HepG2 (cell line): ENCODE measurements around the gene OSR1. TPM values are rescaled to one million over a fixed set of nuclear protein-coding genes. Genes with fewer than 3 reads are reported as not detected.

Experiments used
- GABPA ChIP-seq, 2 experiments: IDR thresholded peaks; 2 replicates each; pipeline ENCODE4 v1.6.1; 2011 to 2016; ENCODE audit warnings: low read depth in 2 of 2, low read length in 1 of 2, missing biosample characterization in 1 of 2, missing genetic modification characterization in 1 of 2
- HOXA7 ChIP-seq: sonication (generic); formaldehyde crosslinking; IDR thresholded peaks from 2 replicates; pipeline ENCODE4 v1.8.1; 2022; ENCODE audit warnings: mild to moderate bottlenecking, missing genetic modification reagents, moderate library complexity
- IRF1 ChIP-seq: sonication (generic); formaldehyde crosslinking; IDR thresholded peaks from 2 replicates; pipeline ENCODE4 v1.4.0; 2020; ENCODE audit warnings: low read depth, mild to moderate bottlenecking, missing genetic modification reagents
- IRF2 ChIP-seq: IDR thresholded peaks from 2 replicates; pipeline ENCODE4 v1.6.1; 2018; ENCODE audit warnings: missing genetic modification reagents, missing compliant biosample characterization
- JUN ChIP-seq: sonication (generic); formaldehyde crosslinking; IDR thresholded peaks from 2 replicates; pipeline ENCODE4 v1.4.0; 2020; ENCODE audit warnings: mild to moderate bottlenecking, missing genetic modification reagents
- MAFG ChIP-seq: sonication (generic); formaldehyde crosslinking; IDR thresholded peaks from 2 replicates; pipeline ENCODE4 v1.5.1; 2020; ENCODE audit warnings: mild to moderate bottlenecking, missing genetic modification reagents
- MAFK ChIP-seq, 2 experiments: IDR thresholded peaks in 1 of 2; conservative IDR thresholded peaks in 1 of 2; 2 replicates each; pipeline ENCODE4 v1.6.1; 2011; ENCODE audit warnings: improper control_type of control experiment in 2 of 2, low read length in 2 of 2
- NFRKB ChIP-seq: fragments of 450-650 bp; IDR thresholded peaks from 2 replicates; pipeline ENCODE4 v1.6.1; 2017
- RBFOX2 ChIP-seq: fragments of 200-400 bp; formaldehyde crosslinking; IDR thresholded peaks from 2 replicates; pipeline ENCODE4 v1.6.1; 2017; ENCODE audit warnings: low read depth, mild to moderate bottlenecking, low read length
- RFX3 ChIP-seq: IDR thresholded peaks from 2 replicates; pipeline ENCODE4 v1.6.1; 2016; ENCODE audit warnings: missing biosample characterization, missing genetic modification reagents
- SIX1 ChIP-seq: sonication (generic); formaldehyde crosslinking; IDR thresholded peaks from 2 replicates; pipeline ENCODE4 v1.4.0; 2020; ENCODE audit warnings: missing genetic modification reagents, borderline replicate concordance
- SRSF4 ChIP-seq: fragments of 200-400 bp; formaldehyde crosslinking; IDR thresholded peaks from one replicate; pipeline ENCODE4 v1.6.1; 2018; ENCODE audit warnings: mild to moderate bottlenecking, low read depth, low read length, moderate library complexity; ENCODE audit not compliant: poor library complexity, severe bottlenecking
- TEAD3 ChIP-seq: optimal IDR thresholded peaks from 2 replicates; pipeline ENCODE3; 2016; ENCODE audit warnings: borderline replicate concordance
- TGIF2 ChIP-seq: IDR thresholded peaks from 2 replicates; pipeline ENCODE4 v1.6.1; 2016; ENCODE audit warnings: control low read depth, missing compliant biosample characterization
- ZBTB42 ChIP-seq: sonication (generic); formaldehyde crosslinking; IDR thresholded peaks from 2 replicates; pipeline ENCODE4 v1.5.0; 2020; ENCODE audit warnings: mild to moderate bottlenecking, missing genetic modification reagents
- ZFP82 ChIP-seq: sonication (generic); formaldehyde crosslinking; IDR thresholded peaks from 2 replicates; pipeline ENCODE4 v1.5.1; 2020; ENCODE audit warnings: mild to moderate bottlenecking, missing genetic modification reagents, borderline replicate concordance
- ZNF160 ChIP-seq: sonication (generic); formaldehyde crosslinking; IDR thresholded peaks from 2 replicates; pipeline ENCODE4 v1.8.0; 2022; ENCODE audit warnings: mild to moderate bottlenecking, inconsistent platforms, missing genetic modification reagents
- ZNF260 ChIP-seq: sonication (generic); formaldehyde crosslinking; IDR thresholded peaks from 2 replicates; pipeline ENCODE4 v1.4.0; 2020; ENCODE audit warnings: missing genetic modification reagents, low read depth, mild to moderate bottlenecking, borderline replicate concordance
- ZNF30 ChIP-seq: sonication (generic); formaldehyde crosslinking; IDR thresholded peaks from 2 replicates; pipeline ENCODE4 v1.5.0; 2020; ENCODE audit warnings: mild to moderate bottlenecking, missing genetic modification reagents
- ZNF367 ChIP-seq: sonication (generic); formaldehyde crosslinking; IDR thresholded peaks from 2 replicates; pipeline ENCODE4 v1.4.0; 2020; ENCODE audit warnings: missing genetic modification reagents, borderline replicate concordance
- ZNF556 ChIP-seq: sonication (generic); formaldehyde crosslinking; IDR thresholded peaks from 2 replicates; pipeline ENCODE4 v1.4.0; 2020; ENCODE audit warnings: mild to moderate bottlenecking, missing genetic modification reagents, borderline replicate concordance
- ZNF652 ChIP-seq: IDR thresholded peaks from 2 replicates; pipeline ENCODE4 v1.6.1; 2016; ENCODE audit warnings: low read depth, borderline replicate concordance
- ZNF691 ChIP-seq: sonication (generic); formaldehyde crosslinking; IDR thresholded peaks from 2 replicates; pipeline ENCODE4 v1.4.0; 2020; ENCODE audit warnings: missing genetic modification reagents, low read depth, mild to moderate bottlenecking, borderline replicate concordance
- polyA plus RNA-seq, 8 experiments: library from polyadenylated mRNA; depleted of rRNA in 3 of 8; stranded (reverse) in 7 of 8; unstranded in 1 of 8; fragments of >200 nt; fragmentation: Illumina TruSeq in 4 of 8; extraction: Trizol in 4 of 8; gene quantifications; 2 replicates each; pipeline versions ENCODE4 v1.2.1 to v1.2.3, GENCODE V29; 2011 to 2016; ENCODE audit warnings: low read depth in 4 of 8, missing spikeins in 1 of 8, mixed read lengths in 1 of 8; ENCODE audit not compliant: insufficient read depth in 1 of 8
- total RNA-seq, 5 experiments: library from RNA; depleted of rRNA; stranded (reverse); fragments of >200 nt; fragmentation: Illumina TruSeq; extraction: Trizol; gene quantifications; 2 replicates each; pipeline ENCODE4 v1.2.3, GENCODE V29; 2016; ENCODE audit warnings: low read depth in 1 of 5
- TF ChIP-seq, protein P1 (sequence below): sonication (generic); formaldehyde crosslinking; IDR thresholded peaks from 2 replicates; pipeline ENCODE4 v1.5.0; 2020; ENCODE audit warnings: missing genetic modification reagents
- TF ChIP-seq, protein P2 (sequence below): sonication (generic); formaldehyde crosslinking; IDR thresholded peaks from 2 replicates; pipeline ENCODE4; 2020; ENCODE audit warnings: missing genetic modification reagents, mild to moderate bottlenecking, borderline replicate concordance
- TF ChIP-seq, protein P3 (sequence below): sonication (generic); formaldehyde crosslinking; IDR thresholded peaks from 2 replicates; pipeline ENCODE4 v1.4.0; 2020; ENCODE audit warnings: mild to moderate bottlenecking, missing genetic modification reagents

The OSR1 gene
- total and polyA plus RNA-seq, 2 of the 13 experiments (the other 11 are each of a cell fraction or from before 2014, with no cell fraction given), result 0.63 to 1.1 TPM

GRCh38 chr2:19349911-19350677, 8.3 kb downstream of the OSR1 start (continued):
- TF ChIP-seq, protein P1, sequence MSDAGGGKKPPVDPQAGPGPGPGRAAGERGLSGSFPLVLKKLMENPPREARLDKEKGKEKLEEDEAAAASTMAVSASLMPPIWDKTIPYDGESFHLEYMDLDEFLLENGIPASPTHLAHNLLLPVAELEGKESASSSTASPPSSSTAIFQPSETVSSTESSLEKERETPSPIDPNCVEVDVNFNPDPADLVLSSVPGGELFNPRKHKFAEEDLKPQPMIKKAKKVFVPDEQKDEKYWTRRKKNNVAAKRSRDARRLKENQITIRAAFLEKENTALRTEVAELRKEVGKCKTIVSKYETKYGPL (CRISPR knock-in tag), result no peak
- TF ChIP-seq MAFG (no peak), RBFOX2 (no peak), NFRKB (no peak), GABPA (IDR thresholded peaks at IDR 0.05; ENCODE audit: low read depth, low read length) (no peak), GABPA (CRISPR knock-in tag; IDR thresholded peaks at IDR 0.05; ENCODE audit: low read depth) (no peak), SIX1 (CRISPR knock-in tag) (no peak), JUN (CRISPR knock-in tag) (no peak), ZNF30 (no peak), ZNF691 (CRISPR knock-in tag) (peak; percentile 54; the same call in 1 of the 2 replicates), SRSF4 (no peak), IRF1 (CRISPR knock-in tag) (no peak), ZFP82 (CRISPR knock-in tag) (no peak), TGIF2 (CRISPR knock-in tag) (no peak), ZNF260 (CRISPR knock-in tag) (no peak), IRF2 (CRISPR knock-in tag) (no peak), ZNF367 (CRISPR knock-in tag) (no peak), RFX3 (CRISPR knock-in tag) (no peak), ZNF160 (CRISPR knock-in tag) (no peak), ZNF652 (no peak), ZBTB42 (CRISPR knock-in tag) (no peak), ZNF556 (CRISPR knock-in tag) (no peak), HOXA7 (CRISPR knock-in tag) (no peak), TEAD3 (CRISPR knock-in tag) (peak; percentile 17), MAFK (conservative IDR thresholded peaks at IDR 0.05 in 1 of 2, IDR thresholded peaks at IDR 0.05 in 1 of 2; ENCODE audit: low read length in 2 of 2) (no peak)
- TF ChIP-seq, protein P2, sequence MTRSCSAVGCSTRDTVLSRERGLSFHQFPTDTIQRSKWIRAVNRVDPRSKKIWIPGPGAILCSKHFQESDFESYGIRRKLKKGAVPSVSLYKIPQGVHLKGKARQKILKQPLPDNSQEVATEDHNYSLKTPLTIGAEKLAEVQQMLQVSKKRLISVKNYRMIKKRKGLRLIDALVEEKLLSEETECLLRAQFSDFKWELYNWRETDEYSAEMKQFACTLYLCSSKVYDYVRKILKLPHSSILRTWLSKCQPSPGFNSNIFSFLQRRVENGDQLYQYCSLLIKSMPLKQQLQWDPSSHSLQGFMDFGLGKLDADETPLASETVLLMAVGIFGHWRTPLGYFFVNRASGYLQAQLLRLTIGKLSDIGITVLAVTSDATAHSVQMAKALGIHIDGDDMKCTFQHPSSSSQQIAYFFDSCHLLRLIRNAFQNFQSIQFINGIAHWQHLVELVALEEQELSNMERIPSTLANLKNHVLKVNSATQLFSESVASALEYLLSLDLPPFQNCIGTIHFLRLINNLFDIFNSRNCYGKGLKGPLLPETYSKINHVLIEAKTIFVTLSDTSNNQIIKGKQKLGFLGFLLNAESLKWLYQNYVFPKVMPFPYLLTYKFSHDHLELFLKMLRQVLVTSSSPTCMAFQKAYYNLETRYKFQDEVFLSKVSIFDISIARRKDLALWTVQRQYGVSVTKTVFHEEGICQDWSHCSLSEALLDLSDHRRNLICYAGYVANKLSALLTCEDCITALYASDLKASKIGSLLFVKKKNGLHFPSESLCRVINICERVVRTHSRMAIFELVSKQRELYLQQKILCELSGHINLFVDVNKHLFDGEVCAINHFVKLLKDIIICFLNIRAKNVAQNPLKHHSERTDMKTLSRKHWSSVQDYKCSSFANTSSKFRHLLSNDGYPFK (CRISPR knock-in tag), result no peak
- TF ChIP-seq, protein P3, sequence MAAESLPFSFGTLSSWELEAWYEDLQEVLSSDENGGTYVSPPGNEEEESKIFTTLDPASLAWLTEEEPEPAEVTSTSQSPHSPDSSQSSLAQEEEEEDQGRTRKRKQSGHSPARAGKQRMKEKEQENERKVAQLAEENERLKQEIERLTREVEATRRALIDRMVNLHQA (CRISPR knock-in tag), result no peak
